Measurements from ENCODE around the gene DOCK10. TPM values are rescaled to one million over a fixed set of nuclear protein-coding genes. Genes with fewer than 3 reads are reported as not detected.

Gene DOCK10
- total RNA-seq, 1 donor from 2014 or later: 14.3 TPM

GRCh38 chr2:224838335-224838734 lies 203.9 kb downstream of the DOCK10 start:
- H3K4me3 Mint-ChIP-seq (ENCODE audit: unreplicated experiment): no peak overlapping the region
- H3K27ac Mint-ChIP-seq (ENCODE audit: unreplicated experiment): peak overlapping the region; percentile 90
- peaks cover 41% of the 10 kb centered on the region for H3K4me1 Mint-ChIP-seq (ENCODE audit: low read depth)
- H3K36me3 Mint-ChIP-seq (ENCODE audit: low read depth): peaks cover 20% of the 10 kb centered on the region
- no peak for TF ChIP-seq CTCF (IDR thresholded peaks at IDR 0.05)
- DNase-seq (ENCODE audit: low spot score): no peak
- peaks cover 7% of the 10 kb centered on the region for H3K9me3 Mint-ChIP-seq (ENCODE audit: low read depth)
- no peaks in the 10 kb centered on the region for H3K27me3 Mint-ChIP-seq (ENCODE audit: low read depth)

- H3K9me3 Mint-ChIP-seq (ENCODE audit: low read depth): peaks cover 7% of the 10 kb centered on the region
- no peak for DNase-seq (ENCODE audit: low spot score)
- H3K4me1 Mint-ChIP-seq (ENCODE audit: low read depth): peaks cover 34% of the 10 kb centered on the region
- H3K27ac Mint-ChIP-seq (ENCODE audit: unreplicated experiment): peak overlapping the region; percentile 90
- no peaks in the 10 kb centered on the region for H3K27me3 Mint-ChIP-seq (ENCODE audit: low read depth)
- peaks cover 19% of the 10 kb centered on the region for H3K36me3 Mint-ChIP-seq (ENCODE audit: low read depth)
- no peak overlapping the region for H3K4me3 Mint-ChIP-seq (ENCODE audit: unreplicated experiment)
- TF ChIP-seq CTCF (IDR thresholded peaks at IDR 0.05): peak; percentile 33
Measured at GRCh38 chr2:224837558-224837957, 204.7 kb downstream of the DOCK10 start.

GRCh38 chr2:224837066-224837465 lies 205.2 kb downstream of the DOCK10 start:
- peaks cover 18% of the 10 kb centered on the region for H3K36me3 Mint-ChIP-seq (ENCODE audit: low read depth)
- peaks cover 34% of the 10 kb centered on the region for H3K4me1 Mint-ChIP-seq (ENCODE audit: low read depth)
- H3K27ac Mint-ChIP-seq (ENCODE audit: unreplicated experiment): peak overlapping the region; percentile 90
- H3K4me3 Mint-ChIP-seq (ENCODE audit: unreplicated experiment): no peak overlapping the region
- DNase-seq (ENCODE audit: low spot score): no peak
- H3K27me3 Mint-ChIP-seq (ENCODE audit: low read depth): no peaks in the 10 kb centered on the region
- TF ChIP-seq CTCF (IDR thresholded peaks at IDR 0.05): no peak
- H3K9me3 Mint-ChIP-seq (ENCODE audit: low read depth): peaks cover 7% of the 10 kb centered on the region

GRCh38 chr2:224836263-224836662 lies 206.0 kb downstream of the DOCK10 start:
- H3K4me1 Mint-ChIP-seq (ENCODE audit: low read depth): peaks cover 34% of the 10 kb centered on the region
- peaks cover 7% of the 10 kb centered on the region for H3K9me3 Mint-ChIP-seq (ENCODE audit: low read depth)
- H3K4me3 Mint-ChIP-seq (ENCODE audit: unreplicated experiment): no peak overlapping the region
- no peak for TF ChIP-seq CTCF (IDR thresholded peaks at IDR 0.05)
- peak overlapping the region; percentile 4 for H3K27ac Mint-ChIP-seq (ENCODE audit: unreplicated experiment)
- peaks cover 18% of the 10 kb centered on the region for H3K36me3 Mint-ChIP-seq (ENCODE audit: low read depth)
- H3K27me3 Mint-ChIP-seq (ENCODE audit: low read depth): no peaks in the 10 kb centered on the region
- DNase-seq (ENCODE audit: low spot score): no peak

- Mint-ChIP-seq H3K27me3 (ENCODE audit: low read depth) (no peaks in the 10 kb centered on the region), H3K4me1 (ENCODE audit: low read depth) (peaks cover 34% of the 10 kb centered on the region), H3K4me3 (ENCODE audit: unreplicated experiment) (no peak overlapping the region), H3K36me3 (ENCODE audit: low read depth) (peaks cover 14% of the 10 kb centered on the region), H3K9me3 (ENCODE audit: low read depth) (peaks cover 2% of the 10 kb centered on the region), H3K27ac (ENCODE audit: unreplicated experiment) (no peak overlapping the region)
- no peak for DNase-seq (ENCODE audit: low spot score)
- TF ChIP-seq CTCF (IDR thresholded peaks at IDR 0.05): no peak
Measured at GRCh38 chr2:224835405-224835804, 206.9 kb downstream of the DOCK10 start.
